Measurements from ENCODE around the gene DUSP18.

DUSP18 gene

DNA sequence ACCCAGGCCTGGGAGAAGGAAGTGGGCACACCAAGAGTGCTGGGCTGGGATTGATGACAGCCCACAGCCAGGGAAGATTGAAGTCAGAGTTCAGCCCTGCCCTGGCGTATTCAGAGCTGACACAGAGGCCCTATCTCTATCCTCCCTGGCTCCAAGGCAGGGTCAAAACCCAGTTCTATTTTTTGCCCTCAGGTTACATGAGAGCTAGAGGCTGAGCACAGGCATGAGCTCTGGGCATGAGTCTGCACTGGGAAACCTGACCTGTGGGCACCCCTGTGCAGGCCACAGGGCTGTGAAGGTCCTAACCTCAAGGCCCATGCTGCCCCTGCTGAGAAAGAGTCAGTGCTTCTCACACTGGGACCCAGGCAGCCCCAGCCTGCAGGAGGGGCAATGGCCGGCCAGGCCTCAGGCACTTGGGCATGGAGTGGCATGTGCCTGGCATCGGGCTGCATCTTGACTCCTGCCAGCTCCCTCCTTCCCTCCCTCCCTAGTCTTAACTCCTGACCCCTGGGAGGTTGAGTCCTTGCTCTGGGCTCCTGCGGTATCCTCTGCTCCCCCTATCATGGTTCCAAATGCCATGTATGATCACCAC lies 26.7 kb downstream of the DUSP18 start:
- no peaks in the 10 kb centered on the region for H3F3A ChIP-seq (ENCODE audit: insufficient read depth)
- no peak overlapping the region for H3K9ac ChIP-seq (ENCODE audit: low read length)
- H3K4me2 ChIP-seq (ENCODE audit: low read depth, low read length, poor library complexity, severe bottlenecking) = no peak overlapping the region

DNA sequence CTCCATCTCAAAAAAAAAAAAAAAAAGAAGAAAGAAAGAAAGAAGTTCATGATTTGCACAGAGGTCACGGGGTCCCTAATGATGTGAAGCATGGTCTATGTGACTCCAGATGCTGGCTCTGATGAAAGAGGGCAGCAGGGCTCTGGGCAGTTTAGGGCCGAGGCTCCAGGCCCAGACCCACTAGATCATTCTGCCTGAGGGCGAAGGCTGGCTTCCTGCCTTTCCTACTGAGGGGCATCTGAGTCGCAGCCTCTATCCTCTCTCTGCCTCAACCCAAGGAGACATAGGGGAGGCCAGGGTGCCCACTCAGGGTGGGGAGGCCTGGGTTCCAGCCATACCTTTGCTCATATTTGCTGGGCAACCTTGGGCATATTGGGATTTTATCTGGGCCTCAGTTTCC lies 27.3 kb downstream of the DUSP18 start:
- Histone ChIP-seq H3K36me3 (ENCODE audit: low read length) (no peaks in the 10 kb centered on the region), H3K4me3 (ENCODE audit: insufficient read depth, low read length, poor library complexity, severe bottlenecking) (no peak overlapping the region), H3K27ac (ENCODE audit: low read depth, low read length) (no peak overlapping the region), H3K27me3 (ENCODE audit: low read length) (no peaks in the 10 kb centered on the region), H3K4me2 (ENCODE audit: low read depth, low read length, poor library complexity, severe bottlenecking) (no peak overlapping the region), H2AFZ (ENCODE audit: low read depth, low read length, severe bottlenecking) (no peak overlapping the region), H4K20me1 (ENCODE audit: low read depth, low read length) (no peaks in the 10 kb centered on the region), H3K9me3 (ENCODE audit: insufficient read depth, low read length) (no peaks in the 10 kb centered on the region), H3K79me2 (ENCODE audit: insufficient read depth, low read length) (no peaks in the 10 kb centered on the region), H3K9me2 (replicated peaks; ENCODE audit: insufficient read depth, low read length) (no peaks in the 10 kb centered on the region), H3F3A (ENCODE audit: insufficient read depth) (no peaks in the 10 kb centered on the region), H3K9ac (ENCODE audit: low read length) (no peak overlapping the region)
- TF ChIP-seq EZH2phosphoT487 (conservative IDR thresholded peaks at IDR 0.05; ENCODE audit: low read length) = no peak
- TF ChIP-seq, protein P1, sequence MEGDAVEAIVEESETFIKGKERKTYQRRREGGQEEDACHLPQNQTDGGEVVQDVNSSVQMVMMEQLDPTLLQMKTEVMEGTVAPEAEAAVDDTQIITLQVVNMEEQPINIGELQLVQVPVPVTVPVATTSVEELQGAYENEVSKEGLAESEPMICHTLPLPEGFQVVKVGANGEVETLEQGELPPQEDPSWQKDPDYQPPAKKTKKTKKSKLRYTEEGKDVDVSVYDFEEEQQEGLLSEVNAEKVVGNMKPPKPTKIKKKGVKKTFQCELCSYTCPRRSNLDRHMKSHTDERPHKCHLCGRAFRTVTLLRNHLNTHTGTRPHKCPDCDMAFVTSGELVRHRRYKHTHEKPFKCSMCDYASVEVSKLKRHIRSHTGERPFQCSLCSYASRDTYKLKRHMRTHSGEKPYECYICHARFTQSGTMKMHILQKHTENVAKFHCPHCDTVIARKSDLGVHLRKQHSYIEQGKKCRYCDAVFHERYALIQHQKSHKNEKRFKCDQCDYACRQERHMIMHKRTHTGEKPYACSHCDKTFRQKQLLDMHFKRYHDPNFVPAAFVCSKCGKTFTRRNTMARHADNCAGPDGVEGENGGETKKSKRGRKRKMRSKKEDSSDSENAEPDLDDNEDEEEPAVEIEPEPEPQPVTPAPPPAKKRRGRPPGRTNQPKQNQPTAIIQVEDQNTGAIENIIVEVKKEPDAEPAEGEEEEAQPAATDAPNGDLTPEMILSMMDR (IDR thresholded peaks at IDR 0.05; ENCODE audit: insufficient read depth, low read length, poor library complexity, severe bottlenecking) = no peak

More for the DNA sequence above, 26.7 kb downstream of the DUSP18 start:
- H4K20me1 ChIP-seq (ENCODE audit: low read depth, low read length) = no peaks in the 10 kb centered on the region
- no peaks in the 10 kb centered on the region for H3K9me3 ChIP-seq (ENCODE audit: insufficient read depth, low read length)
- no peaks in the 10 kb centered on the region for H3K36me3 ChIP-seq (ENCODE audit: low read length)
- no peaks in the 10 kb centered on the region for H3K27me3 ChIP-seq (ENCODE audit: low read length)
- H3K27ac ChIP-seq (ENCODE audit: low read depth, low read length) = no peak overlapping the region
- no peak overlapping the region for H3K4me3 ChIP-seq (ENCODE audit: insufficient read depth, low read length, poor library complexity, severe bottlenecking)
- no peaks in the 10 kb centered on the region for H3K9me2 ChIP-seq (replicated peaks; ENCODE audit: insufficient read depth, low read length)
- no peak overlapping the region for H2AFZ ChIP-seq (ENCODE audit: low read depth, low read length, severe bottlenecking)
- no peak for TF ChIP-seq EZH2phosphoT487 (conservative IDR thresholded peaks at IDR 0.05; ENCODE audit: low read length)
- TF ChIP-seq, protein P1 (IDR thresholded peaks at IDR 0.05; ENCODE audit: insufficient read depth, low read length, poor library complexity, severe bottlenecking) = no peak
- H3K79me2 ChIP-seq (ENCODE audit: insufficient read depth, low read length) = no peaks in the 10 kb centered on the region

DNA sequence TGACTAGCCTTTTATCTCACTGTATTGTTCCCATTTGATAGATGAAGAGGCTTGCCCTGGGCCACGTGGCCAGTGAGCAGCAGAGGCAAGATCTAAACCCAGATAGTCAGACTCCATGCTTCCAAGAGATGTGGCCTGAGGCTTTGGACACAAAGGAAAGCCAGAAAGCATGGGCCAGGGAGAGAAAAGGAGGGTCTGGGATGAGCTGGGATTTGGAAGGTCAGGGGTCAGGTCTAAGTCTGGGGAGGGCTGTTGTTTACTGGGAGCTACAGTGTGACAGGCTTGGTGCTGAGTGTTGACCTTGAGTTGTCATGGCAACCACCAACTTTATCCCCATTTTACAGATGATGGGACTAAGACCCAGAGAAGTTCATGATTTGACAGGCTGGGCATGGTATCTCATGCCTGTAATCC lies 30.0 kb downstream of the DUSP18 start:
- Histone ChIP-seq H3K4me2 (ENCODE audit: low read depth, low read length, poor library complexity, severe bottlenecking) (no peak overlapping the region), H2AFZ (ENCODE audit: low read depth, low read length, severe bottlenecking) (no peak overlapping the region), H3K9ac (ENCODE audit: low read length) (no peak overlapping the region), H3K27ac (ENCODE audit: low read depth, low read length) (no peak overlapping the region), H4K20me1 (ENCODE audit: low read depth, low read length) (no peaks in the 10 kb centered on the region), H3F3A (ENCODE audit: insufficient read depth) (no peaks in the 10 kb centered on the region), H3K27me3 (ENCODE audit: low read length) (no peaks in the 10 kb centered on the region), H3K36me3 (ENCODE audit: low read length) (no peaks in the 10 kb centered on the region), H3K79me2 (ENCODE audit: insufficient read depth, low read length) (no peaks in the 10 kb centered on the region), H3K9me2 (replicated peaks; ENCODE audit: insufficient read depth, low read length) (no peaks in the 10 kb centered on the region), H3K9me3 (ENCODE audit: insufficient read depth, low read length) (no peaks in the 10 kb centered on the region), H3K4me3 (ENCODE audit: insufficient read depth, low read length, poor library complexity, severe bottlenecking) (no peak overlapping the region)
- TF ChIP-seq, protein P1 (IDR thresholded peaks at IDR 0.05; ENCODE audit: insufficient read depth, low read length, poor library complexity, severe bottlenecking) = no peak
- TF ChIP-seq EZH2phosphoT487 (conservative IDR thresholded peaks at IDR 0.05; ENCODE audit: low read length) = no peak
